ENCODE measurements around the gene P4HB.
A peak's percentile ranks its signal among the peaks of the same experiment; 100 is the strongest.

The P4HB gene

GRCh38 chr17:81807210-81807719 lies 53.1 kb downstream of the P4HB start:
- peak in 1 of 2 experiments; percentile 48 for DNase-seq

- peak in 1 of 2 experiments; percentile 30 for DNase-seq
Observed at GRCh38 chr17:81806461-81807209, 53.7 kb downstream of the P4HB start.

- no peak for DNase-seq
Observed at GRCh38 chr17:81805707-81806460, 54.5 kb downstream of the P4HB start.

GRCh38 chr17:81804559-81805399 lies 55.6 kb downstream of the P4HB start:
- no peak for DNase-seq

GRCh38 chr17:81803728-81804558 lies 56.4 kb downstream of the P4HB start, which contains the start of gene GCGR:
Gene GCGR (plus strand): TSS chr17:81804150. CDS start chr17:81809019, 4,869 bp downstream.
- no peak for DNase-seq

- no peak for DNase-seq
Observed at GRCh38 chr17:81802856-81803643, 57.3 kb downstream of the P4HB start.

- DNase-seq = no peak
Observed at GRCh38 chr17:81802048-81802758, 58.1 kb downstream of the P4HB start.

GRCh38 chr17:81801327-81801726 lies 59.0 kb downstream of the P4HB start:
- DNase-seq = no peak

- no peak for DNase-seq
Observed at GRCh38 chr17:81794509-81794908, 65.8 kb downstream of the P4HB start.

GRCh38 chr17:81794074-81794476 lies 66.3 kb downstream of the P4HB start:
- DNase-seq = no peak
